HEK293 (cell line): ENCODE measurements around the gene AIM2.

Experiments
- CTCF ChIA-PET: fragments of 350-600 bp; formaldehyde crosslinking; extraction: SDS; loops from one replicate; lab custom pipeline; 2021; ENCODE audit warnings: antibody characterized with exemption; lab: Yijun Ruan, JAX
- POLR2A ChIA-PET: fragments of 300-600 bp; formaldehyde crosslinking; extraction: SDS; loops from one replicate; lab custom pipeline; 2020; ENCODE audit warnings: antibody characterized with exemption, inconsistent platforms; lab: Yijun Ruan, JAX
- H3K27ac ChIP-seq: fragments of 200-500 bp; sonication (Bioruptor generic); 2 replicates; pipeline ENCODE4 v1.5.1; 2014; ENCODE audit warnings: low read depth, low read length, control low read depth, inconsistent platforms; ENCODE audit errors: extremely low read depth
- H3K36me3 ChIP-seq, 2 experiments: fragments of 200-500 bp in 1 of 2; sonication (Bioruptor generic) in 1 of 2; 1 replicate in 1 of 2; 2 replicates in 1 of 2; pipeline ENCODE4 v1.5.1; 2014 to 2017; ENCODE audit warnings: inconsistent platforms in 2 of 2, low read length in 2 of 2; ENCODE audit not compliant: control insufficient read depth in 2 of 2, insufficient read depth in 1 of 2
- H3K4me1 ChIP-seq: fragments of 200-500 bp; sonication (Bioruptor generic); 2 replicates; pipeline ENCODE4 v1.5.1; 2014; ENCODE audit warnings: mild to moderate bottlenecking, low read length, inconsistent platforms; ENCODE audit not compliant: control insufficient read depth, insufficient read depth
- H3K4me3 ChIP-seq: 2 replicates; pipeline ENCODE4 v1.5.1; 2011; ENCODE audit warnings: low read depth, mild to moderate bottlenecking, control low read depth, low read length, moderate library complexity
- H3K9me3 ChIP-seq: fragments of 200-500 bp; sonication (Bioruptor generic); 2 replicates; pipeline ENCODE4 v1.5.1; 2014; ENCODE audit warnings: low read depth, low read length, inconsistent platforms; ENCODE audit not compliant: control insufficient read depth, insufficient read depth
- GFI1B ChIP-seq: fragments of 450-650 bp; formaldehyde crosslinking; IDR thresholded peaks from 2 replicates; pipeline ENCODE4 v1.5.1; 2016; ENCODE audit warnings: missing biosample characterization, missing genetic modification characterization
- KLF16 ChIP-seq: fragments of 450-650 bp; formaldehyde crosslinking; IDR thresholded peaks from 2 replicates; pipeline ENCODE4 v1.5.1; 2017; ENCODE audit warnings: missing biosample characterization, missing genetic modification characterization
- KLF8 ChIP-seq: fragments of 450-650 bp; formaldehyde crosslinking; IDR thresholded peaks from 2 replicates; pipeline ENCODE4 v1.5.1; 2016; ENCODE audit warnings: missing biosample characterization, missing genetic modification characterization
- PRDM10 ChIP-seq: fragments of 450-650 bp; formaldehyde crosslinking; IDR thresholded peaks from 2 replicates; pipeline ENCODE4 v1.5.1; 2016; ENCODE audit warnings: missing biosample characterization, missing genetic modification characterization
- PRDM2 ChIP-seq: fragments of 450-650 bp; formaldehyde crosslinking; IDR thresholded peaks from 2 replicates; pipeline ENCODE4 v1.5.1; 2016; ENCODE audit warnings: missing biosample characterization, missing genetic modification characterization, borderline replicate concordance
- RBAK ChIP-seq: fragments of 450-650 bp; formaldehyde crosslinking; IDR thresholded peaks from 2 replicates; pipeline ENCODE4 v1.5.1; 2016; ENCODE audit warnings: missing biosample characterization, missing genetic modification characterization
- SALL2 ChIP-seq: fragments of 450-650 bp; formaldehyde crosslinking; IDR thresholded peaks from 2 replicates; pipeline ENCODE4 v1.5.0; 2017; ENCODE audit warnings: missing biosample characterization, mild to moderate bottlenecking, missing genetic modification characterization, borderline replicate concordance
- SCRT2 ChIP-seq: fragments of 450-650 bp; formaldehyde crosslinking; IDR thresholded peaks from 2 replicates; pipeline ENCODE4 v1.5.1; 2016; ENCODE audit warnings: missing biosample characterization, missing genetic modification characterization
- ZFP37 ChIP-seq: fragments of 450-650 bp; formaldehyde crosslinking; IDR thresholded peaks from 2 replicates; pipeline ENCODE4 v1.5.1; 2016; ENCODE audit warnings: missing biosample characterization, missing genetic modification characterization
- ZNF10 ChIP-seq: fragments of 450-650 bp; formaldehyde crosslinking; IDR thresholded peaks from 2 replicates; pipeline ENCODE4 v1.5.1; 2017; ENCODE audit warnings: missing biosample characterization, missing genetic modification characterization
- ZNF121 ChIP-seq: fragments of 450-650 bp; formaldehyde crosslinking; IDR thresholded peaks from 2 replicates; pipeline ENCODE4 v1.5.1; 2016; ENCODE audit warnings: missing biosample characterization, missing genetic modification characterization
- ZNF138 ChIP-seq: fragments of 450-650 bp; formaldehyde crosslinking; IDR thresholded peaks from 2 replicates; pipeline ENCODE4 v1.5.1; 2016; ENCODE audit warnings: missing biosample characterization, missing genetic modification characterization, borderline replicate concordance
- ZNF335 ChIP-seq: fragments of 450-650 bp; formaldehyde crosslinking; conservative IDR thresholded peaks from 2 replicates; pipeline ENCODE4 v1.5.1; 2016; ENCODE audit warnings: missing biosample characterization, missing genetic modification characterization
- ZNF362 ChIP-seq: fragments of 450-650 bp; formaldehyde crosslinking; IDR thresholded peaks from 2 replicates; pipeline ENCODE4 v1.5.1; 2016; ENCODE audit warnings: missing biosample characterization, missing genetic modification characterization
- ZNF521 ChIP-seq: fragments of 450-650 bp; formaldehyde crosslinking; IDR thresholded peaks from 2 replicates; pipeline ENCODE4 v1.5.1; 2017; ENCODE audit warnings: missing biosample characterization, mild to moderate bottlenecking, missing genetic modification characterization
- ZNF529 ChIP-seq: fragments of 450-650 bp; formaldehyde crosslinking; IDR thresholded peaks from 2 replicates; pipeline ENCODE4 v1.5.1; 2017; ENCODE audit warnings: missing genetic modification characterization, missing biosample characterization; ENCODE audit not compliant: insufficient replicate concordance
- ZNF658 ChIP-seq: fragments of 450-650 bp; formaldehyde crosslinking; IDR thresholded peaks from 2 replicates; pipeline ENCODE4; 2016; ENCODE audit warnings: missing biosample characterization, missing genetic modification characterization
- ZNF785 ChIP-seq: fragments of 450-650 bp; formaldehyde crosslinking; IDR thresholded peaks from 2 replicates; pipeline ENCODE4 v1.5.1; 2016; ENCODE audit warnings: missing biosample characterization, missing genetic modification characterization
- ZSCAN5A ChIP-seq: fragments of 450-650 bp; formaldehyde crosslinking; IDR thresholded peaks from 2 replicates; pipeline ENCODE4 v1.5.1; 2016; ENCODE audit warnings: missing biosample characterization, missing genetic modification characterization

Gene AIM2

GRCh38 chr1:159098596-159098995 lies 22.0 kb upstream of the AIM2 start:
- no peak overlapping the region for H3K4me3 ChIP-seq
- no peaks in the 10 kb centered on the region for H3K4me1 ChIP-seq
- H3K27ac ChIP-seq: no peak overlapping the region
- no peaks in the 10 kb centered on the region for H3K36me3 ChIP-seq
- POLR2A ChIA-PET: no interaction called here
- H3K9me3 ChIP-seq: no peaks in the 10 kb centered on the region
- CTCF ChIA-PET: no interaction called here
- TF ChIP-seq ZNF785 (tag by site-specific recombination): no peak
- TF ChIP-seq ZNF362 (tag by site-specific recombination): no peak
- TF ChIP-seq SALL2 (tag by site-specific recombination): no peak
- TF ChIP-seq PRDM10: no peak
- TF ChIP-seq SCRT2: no peak
- no peak for TF ChIP-seq ZFP37 (tag by site-specific recombination)
- TF ChIP-seq PRDM2 (tag by site-specific recombination): no peak
- no peak for TF ChIP-seq ZNF529 (tag by site-specific recombination)
- TF ChIP-seq ZNF658 (tag by site-specific recombination): no peak

- no peaks in the 10 kb centered on the region for H3K4me1 ChIP-seq
- H3K4me3 ChIP-seq: no peak overlapping the region
- CTCF ChIA-PET: interaction anchor here (0.7 kb wide), 1 partner anchor 174 kb away, joined by 3 read pairs; no protein-coding TSS in a partner anchor
- POLR2A ChIA-PET: no interaction called here
- TF ChIP-seq ZSCAN5A (tag by site-specific recombination) (no peak), KLF8 (tag by site-specific recombination) (no peak), ZNF335 (tag by site-specific recombination) (no peak), ZNF658 (tag by site-specific recombination) (no peak), ZNF521 (tag by site-specific recombination) (no peak), ZNF10 (tag by site-specific recombination) (no peak), ZNF121 (no peak), GFI1B (tag by site-specific recombination) (no peak), KLF16 (tag by site-specific recombination) (no peak), ZNF138 (no peak), RBAK (no peak)
- no peak overlapping the region for H3K27ac ChIP-seq
- no peaks in the 10 kb centered on the region for H3K36me3 ChIP-seq
- H3K9me3 ChIP-seq: no peaks in the 10 kb centered on the region
Observed at GRCh38 chr1:159092036-159092760, 15.6 kb upstream of the AIM2 start.
